GM12872 (cell line): ENCODE measurements around the gene INTS11.
A peak's percentile ranks its signal among the peaks of the same experiment; 100 is the strongest.

ENCODE experiments used
- TF ChIP-seq, protein P1 (sequence below): IDR thresholded peaks from 3 replicates; pipeline ENCODE4 v1.5.1; 2011; ENCODE audit warnings: low read depth, mild to moderate bottlenecking, low read length, moderate library complexity; ENCODE audit not compliant: insufficient read depth

Gene INTS11

DNA sequence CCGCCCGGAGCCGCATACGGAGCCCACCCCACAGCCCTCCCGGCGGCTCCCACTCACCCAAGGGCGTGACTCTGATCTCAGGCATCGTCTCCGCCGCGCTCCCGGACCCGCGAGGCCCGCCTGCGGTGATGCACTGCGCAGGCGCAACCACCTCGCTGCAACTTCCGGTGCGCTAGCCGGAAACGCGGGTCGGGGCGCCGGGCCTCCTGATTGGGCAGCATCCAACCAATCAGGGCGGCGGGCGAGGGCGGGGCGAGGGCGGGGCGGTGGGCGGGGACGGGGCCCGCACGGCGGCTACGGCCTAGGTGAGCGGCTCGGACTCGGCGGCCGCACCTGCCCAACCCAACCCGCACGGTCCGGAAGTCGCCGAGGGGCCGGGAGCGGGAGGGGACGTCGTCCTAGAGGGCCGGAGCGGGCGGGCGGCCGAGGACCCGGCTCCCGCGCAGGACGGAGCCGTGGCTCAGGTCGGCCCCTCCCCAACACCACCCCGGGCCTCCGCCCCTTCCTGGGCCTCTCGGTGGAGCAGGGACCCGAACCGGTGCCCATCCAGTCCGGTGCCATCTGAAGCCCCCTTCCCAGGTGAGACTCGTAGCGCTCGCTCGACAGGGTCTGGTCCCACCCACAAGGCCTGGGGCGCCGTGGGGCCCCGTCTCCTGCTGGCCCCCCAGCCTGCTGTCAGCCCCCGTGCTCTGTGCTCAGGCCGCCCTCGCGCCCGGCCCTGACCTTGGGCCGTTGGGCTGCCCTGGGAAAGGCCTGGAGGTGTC is at the start of gene INTS11, which contains the start of gene CPTP:
Gene INTS11, minus strand, starts transcription at position 137 of the 764 bp plus-strand sequence. Its CDS starts 52 bp downstream, at position 85.
Gene CPTP, plus strand, starts transcription at position 279 of the 764 bp plus-strand sequence. CDS start 2,109 bp downstream, outside the sequence.
- TF ChIP-seq, protein P1, sequence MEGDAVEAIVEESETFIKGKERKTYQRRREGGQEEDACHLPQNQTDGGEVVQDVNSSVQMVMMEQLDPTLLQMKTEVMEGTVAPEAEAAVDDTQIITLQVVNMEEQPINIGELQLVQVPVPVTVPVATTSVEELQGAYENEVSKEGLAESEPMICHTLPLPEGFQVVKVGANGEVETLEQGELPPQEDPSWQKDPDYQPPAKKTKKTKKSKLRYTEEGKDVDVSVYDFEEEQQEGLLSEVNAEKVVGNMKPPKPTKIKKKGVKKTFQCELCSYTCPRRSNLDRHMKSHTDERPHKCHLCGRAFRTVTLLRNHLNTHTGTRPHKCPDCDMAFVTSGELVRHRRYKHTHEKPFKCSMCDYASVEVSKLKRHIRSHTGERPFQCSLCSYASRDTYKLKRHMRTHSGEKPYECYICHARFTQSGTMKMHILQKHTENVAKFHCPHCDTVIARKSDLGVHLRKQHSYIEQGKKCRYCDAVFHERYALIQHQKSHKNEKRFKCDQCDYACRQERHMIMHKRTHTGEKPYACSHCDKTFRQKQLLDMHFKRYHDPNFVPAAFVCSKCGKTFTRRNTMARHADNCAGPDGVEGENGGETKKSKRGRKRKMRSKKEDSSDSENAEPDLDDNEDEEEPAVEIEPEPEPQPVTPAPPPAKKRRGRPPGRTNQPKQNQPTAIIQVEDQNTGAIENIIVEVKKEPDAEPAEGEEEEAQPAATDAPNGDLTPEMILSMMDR = no peak

DNA sequence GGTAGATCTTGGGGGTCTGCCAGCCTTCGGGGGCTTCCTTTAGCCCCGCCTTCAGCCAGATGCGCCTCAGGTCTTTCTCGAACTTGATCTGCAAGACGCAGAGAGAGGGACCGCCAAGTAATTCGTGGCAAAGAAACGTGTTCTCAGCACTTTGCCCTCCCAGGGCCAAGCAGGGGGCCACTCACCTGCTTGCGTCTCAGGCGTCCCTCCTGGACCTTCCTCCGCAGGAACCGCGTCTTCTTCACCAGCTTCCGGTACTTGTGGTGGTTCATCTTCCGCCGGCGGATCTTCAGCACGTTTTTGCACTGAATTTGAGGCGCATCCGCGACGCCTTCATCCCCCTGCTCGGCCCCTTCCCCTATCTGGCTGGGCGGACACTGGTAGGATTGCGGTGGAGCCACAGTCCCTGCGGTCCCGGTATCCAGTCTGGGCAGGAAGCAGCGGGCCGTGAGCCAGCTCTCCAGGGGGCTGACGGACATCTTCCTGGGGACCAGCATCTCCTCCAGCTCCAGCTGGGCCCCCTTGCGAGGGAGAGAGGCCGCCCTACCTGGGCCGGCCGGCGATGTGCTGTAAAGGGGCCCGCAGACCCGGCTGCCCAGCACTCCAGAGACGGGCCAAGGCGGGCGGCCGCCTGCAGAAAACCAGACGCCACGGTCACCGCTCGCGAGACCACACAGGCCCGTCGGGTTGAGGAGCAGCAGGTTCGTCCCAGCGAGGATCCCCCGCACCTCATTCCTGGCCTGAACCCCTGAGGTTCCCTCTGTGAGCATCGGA is 49.5 kb upstream of the INTS11 start:
- TF ChIP-seq, protein P1 = no peak

DNA sequence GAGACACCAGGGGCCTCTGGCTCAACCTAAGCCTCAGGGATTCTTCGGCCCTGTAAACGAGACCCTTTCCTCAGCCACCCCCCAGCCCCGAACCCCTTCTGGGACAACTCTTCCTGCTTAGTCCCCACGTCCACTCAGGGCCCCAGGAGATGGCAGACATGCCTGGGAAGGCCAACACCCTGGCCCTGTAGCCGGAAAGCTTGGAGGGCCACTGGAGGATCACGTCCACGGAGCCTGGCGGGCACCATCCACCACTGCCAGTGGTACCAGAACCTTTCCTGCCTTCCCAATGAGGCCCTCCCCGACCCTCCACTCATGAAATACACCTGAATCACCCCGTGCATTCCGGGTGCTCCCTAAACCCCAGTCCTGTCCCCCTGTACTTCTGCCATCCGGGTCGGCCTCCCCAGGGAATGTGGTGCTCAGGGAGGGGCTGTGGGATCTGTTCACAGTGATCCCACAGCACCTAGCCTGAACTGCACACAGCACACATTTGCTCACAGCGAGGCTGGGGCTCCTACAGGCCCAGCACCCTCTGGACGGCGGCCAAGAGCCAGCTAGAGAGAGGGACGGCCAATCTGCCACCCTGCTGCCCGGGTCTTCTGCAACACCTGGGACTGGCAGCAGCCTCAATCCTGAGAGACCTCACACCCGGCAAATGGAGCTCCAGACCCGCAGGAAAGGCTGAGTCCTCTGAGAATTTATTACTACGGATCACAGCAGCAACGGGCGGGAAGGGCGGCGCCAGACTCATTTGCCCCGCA is 48.8 kb upstream of the INTS11 start:
- TF ChIP-seq, protein P1 = no peak

DNA sequence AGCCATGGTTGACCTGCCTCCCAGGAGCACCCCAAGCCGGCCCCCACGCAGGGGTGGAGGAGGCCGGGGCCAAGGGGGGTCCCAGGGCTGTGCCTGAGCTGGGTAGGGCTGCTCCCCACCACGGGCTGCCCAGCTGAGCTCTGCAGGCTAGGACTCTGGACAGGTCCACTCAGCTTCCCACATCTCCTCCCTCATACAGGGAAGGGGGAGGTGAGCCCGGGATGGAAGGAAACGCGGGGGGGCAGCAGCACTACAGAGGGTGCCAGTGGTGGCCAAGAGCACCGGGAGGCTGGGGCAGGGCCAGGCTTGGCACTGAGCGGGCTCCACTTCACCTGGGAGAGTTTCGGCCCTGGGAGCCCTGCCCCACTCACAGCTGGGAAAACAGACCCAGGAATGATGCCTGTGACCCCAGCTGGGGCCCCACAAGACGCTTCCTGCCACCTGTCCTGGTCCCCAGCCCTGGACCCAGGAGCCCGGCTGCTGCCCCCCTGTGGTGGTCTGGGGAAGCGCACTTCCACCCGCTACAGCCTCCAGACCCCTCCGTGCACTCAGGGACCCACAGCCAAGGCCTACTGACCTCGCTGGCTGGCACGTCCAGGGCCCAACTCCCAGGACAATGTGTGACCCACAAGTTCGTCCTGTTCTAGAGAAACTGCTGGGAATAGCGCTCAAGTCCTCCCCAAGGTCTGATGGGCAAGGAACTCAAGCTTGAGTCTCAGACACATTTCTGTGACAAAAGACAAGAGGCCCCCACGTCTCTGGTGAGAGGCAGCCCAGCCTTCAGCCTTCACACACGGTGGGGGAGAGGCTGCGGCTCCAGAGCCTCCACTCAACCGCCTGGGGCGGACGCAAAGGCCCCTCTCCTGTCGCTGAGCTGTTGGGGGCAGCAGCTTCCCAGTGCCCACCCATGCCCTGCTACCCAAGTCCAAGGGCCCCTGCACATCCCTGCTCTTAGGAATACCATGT is 47.6 kb upstream of the INTS11 start:
- TF ChIP-seq, protein P1 = peak; percentile 96

DNA sequence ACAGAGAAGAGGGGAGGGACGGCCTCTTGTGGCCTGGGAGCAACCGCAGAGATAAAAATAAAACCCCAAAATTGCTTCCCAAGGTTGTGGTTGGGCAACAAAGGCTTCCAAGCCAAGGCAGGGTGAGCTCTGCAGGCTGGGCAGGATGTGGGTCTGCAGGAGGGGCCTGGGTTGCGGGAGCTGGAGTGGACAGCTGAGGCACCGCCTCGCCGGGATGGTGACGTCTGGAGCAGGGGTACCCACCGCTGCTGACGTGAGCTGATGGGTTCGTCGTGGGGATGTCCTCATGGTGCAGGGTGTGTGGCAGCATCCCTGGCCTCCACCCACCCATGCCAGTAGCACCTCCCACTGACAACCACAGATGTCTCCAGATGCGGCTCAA is 46.9 kb upstream of the INTS11 start:
- TF ChIP-seq, protein P1 = no peak

DNA sequence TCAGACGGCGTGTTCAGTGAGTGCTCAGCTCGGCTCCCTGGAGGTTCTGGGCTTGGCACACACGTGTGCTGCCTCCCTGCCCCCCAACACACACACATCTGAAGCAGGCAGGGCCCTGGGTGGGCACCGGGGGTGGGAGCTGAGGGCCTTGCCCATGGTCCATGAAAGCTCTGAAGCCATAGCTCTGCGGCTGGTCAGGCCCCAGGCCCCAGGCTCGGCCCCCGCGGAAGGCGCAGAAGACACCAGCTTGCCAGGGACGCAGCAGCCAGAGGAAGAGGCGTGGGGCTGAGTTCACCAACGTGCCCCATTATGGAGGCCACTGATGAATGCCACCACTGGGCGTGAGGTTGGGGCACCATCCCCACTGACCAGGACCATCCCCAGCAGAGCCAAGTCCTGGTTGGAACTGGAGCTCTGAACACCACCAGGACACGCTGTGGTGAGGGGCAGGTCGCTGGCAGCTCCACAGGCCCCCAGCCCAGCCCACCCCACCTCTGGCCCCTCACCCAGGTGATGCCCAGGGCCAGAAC is 46.4 kb upstream of the INTS11 start:
- TF ChIP-seq, protein P1 = no peak
